Epithelial cell of proximal tubule (primary cell): ENCODE data around the gene FAR1. TPM values are rescaled to one million over a fixed set of nuclear protein-coding genes. Genes with fewer than 3 reads are reported as not detected.
"Not testable (repeated sequence)": the region's sequence is repeated elsewhere in the genome, so short reads cannot be mapped to it uniquely, and the experiment has no call there.

Experiments
- DNase-seq: peaks from one replicate; pipeline ENCODE4 v3.0.0-alpha.2; 2011; ENCODE audit warnings: low read depth
- H3K4me3 ChIP-seq: 2 replicates; pipeline ENCODE4 v1.5.1; 2011; ENCODE audit warnings: low read depth, mild to moderate bottlenecking, low read length
- CTCF ChIP-seq: conservative IDR thresholded peaks from 2 replicates; pipeline ENCODE4 v1.5.1; 2012; ENCODE audit warnings: low read depth, mild to moderate bottlenecking, low read length
- total RNA-seq: library from RNA; depleted of rRNA; stranded (reverse); fragments of >200 nt; gene quantifications from 2 replicates; pipeline ENCODE4 v1.2.3, GENCODE V29; 2015

FAR1 gene
- total RNA-seq, 1 donor from 2014 or later = 23.2 TPM

- no peak overlapping the region for H3K4me3 ChIP-seq
- TF ChIP-seq CTCF = no peak
- no peak for DNase-seq
Observed at GRCh38 chr11:13726456-13726855, 58.0 kb downstream of the FAR1 start.

GRCh38 chr11:13728076-13728475, 59.6 kb downstream of the FAR1 start:
- no peak for DNase-seq
- no peak overlapping the region for H3K4me3 ChIP-seq
- no peak for TF ChIP-seq CTCF

- DNase-seq = no peak
- TF ChIP-seq CTCF = no peak
- H3K4me3 ChIP-seq = no peak overlapping the region
Observed at GRCh38 chr11:13734530-13734929, 66.1 kb downstream of the FAR1 start.

- no peak for TF ChIP-seq CTCF
- DNase-seq = no peak
- no peak overlapping the region for H3K4me3 ChIP-seq
Observed at GRCh38 chr11:13745165-13745564, 76.7 kb downstream of the FAR1 start.

GRCh38 chr11:13753316-13753715, 84.8 kb downstream of the FAR1 start:
- DNase-seq, H3K4me3 ChIP-seq: not testable (repeated sequence)

- H3K4me3 ChIP-seq = no peak overlapping the region
- DNase-seq = no peak
- TF ChIP-seq CTCF = no peak
Observed at GRCh38 chr11:13759050-13759449, 90.6 kb downstream of the FAR1 start.

- no peak overlapping the region for H3K4me3 ChIP-seq
- DNase-seq = no peak
- TF ChIP-seq CTCF = no peak
Observed at GRCh38 chr11:13760115-13760514, 91.6 kb downstream of the FAR1 start.

- H3K4me3 ChIP-seq = no peak overlapping the region
- no peak for DNase-seq
- no peak for TF ChIP-seq CTCF
Observed at GRCh38 chr11:13761250-13761649, 92.8 kb downstream of the FAR1 start.
